Body of pancreas (tissue), 4 donors: Measurements from ENCODE around the gene STOX2.

ENCODE experiments used
- POLR2A ChIP-seq, 3 donors: fragments of 450-650 bp; IDR thresholded peaks; one replicate each; pipeline ENCODE4 v1.6.1; 2016; ENCODE audit warnings: antibody characterized with exemption in 3 of 3, mild to moderate bottlenecking in 2 of 3
- TF ChIP-seq, protein P1 (sequence below), 7 experiments: fragments of 450-650 bp in 4 of 7; fragments of 200-600 bp in 3 of 7; sonication (generic) in 3 of 7; IDR thresholded peaks; one replicate each; pipeline ENCODE4 v1.5.1; 2016 to 2019; ENCODE audit warnings: antibody characterized with exemption in 7 of 7

DNA sequence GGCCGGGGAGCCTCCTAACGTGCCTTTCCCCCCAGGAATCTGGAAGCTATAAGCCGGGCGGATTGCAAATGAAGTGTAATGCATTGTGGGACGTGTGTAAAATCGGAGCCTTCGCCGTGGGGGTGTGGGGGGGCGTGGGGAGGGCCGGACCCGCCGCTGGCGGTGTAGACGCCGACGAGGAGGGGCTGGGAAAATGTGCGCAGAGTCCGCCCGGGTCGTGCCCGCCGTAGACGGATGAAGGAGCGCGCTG, 1.3 kb downstream of the STOX2 start:
- TF ChIP-seq, protein P1, sequence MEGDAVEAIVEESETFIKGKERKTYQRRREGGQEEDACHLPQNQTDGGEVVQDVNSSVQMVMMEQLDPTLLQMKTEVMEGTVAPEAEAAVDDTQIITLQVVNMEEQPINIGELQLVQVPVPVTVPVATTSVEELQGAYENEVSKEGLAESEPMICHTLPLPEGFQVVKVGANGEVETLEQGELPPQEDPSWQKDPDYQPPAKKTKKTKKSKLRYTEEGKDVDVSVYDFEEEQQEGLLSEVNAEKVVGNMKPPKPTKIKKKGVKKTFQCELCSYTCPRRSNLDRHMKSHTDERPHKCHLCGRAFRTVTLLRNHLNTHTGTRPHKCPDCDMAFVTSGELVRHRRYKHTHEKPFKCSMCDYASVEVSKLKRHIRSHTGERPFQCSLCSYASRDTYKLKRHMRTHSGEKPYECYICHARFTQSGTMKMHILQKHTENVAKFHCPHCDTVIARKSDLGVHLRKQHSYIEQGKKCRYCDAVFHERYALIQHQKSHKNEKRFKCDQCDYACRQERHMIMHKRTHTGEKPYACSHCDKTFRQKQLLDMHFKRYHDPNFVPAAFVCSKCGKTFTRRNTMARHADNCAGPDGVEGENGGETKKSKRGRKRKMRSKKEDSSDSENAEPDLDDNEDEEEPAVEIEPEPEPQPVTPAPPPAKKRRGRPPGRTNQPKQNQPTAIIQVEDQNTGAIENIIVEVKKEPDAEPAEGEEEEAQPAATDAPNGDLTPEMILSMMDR (IDR thresholded peaks at IDR 0.05): no peak
- no peak for TF ChIP-seq POLR2A (IDR thresholded peaks at IDR 0.05)
